ENCODE data around the gene FUOM. TPM values are rescaled to one million over a fixed set of nuclear protein-coding genes. Genes with fewer than 3 reads are reported as not detected.

FUOM gene, protein sequence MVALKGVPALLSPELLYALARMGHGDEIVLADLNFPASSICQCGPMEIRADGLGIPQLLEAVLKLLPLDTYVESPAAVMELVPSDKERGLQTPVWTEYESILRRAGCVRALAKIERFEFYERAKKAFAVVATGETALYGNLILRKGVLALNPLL
- 14.1 to 16.7 TPM (median 15.8 TPM) in 5 replicates for total RNA-seq (2022; extraction: Qiagen RNA extraction; ENCODE audit: low read depth)

DNA sequence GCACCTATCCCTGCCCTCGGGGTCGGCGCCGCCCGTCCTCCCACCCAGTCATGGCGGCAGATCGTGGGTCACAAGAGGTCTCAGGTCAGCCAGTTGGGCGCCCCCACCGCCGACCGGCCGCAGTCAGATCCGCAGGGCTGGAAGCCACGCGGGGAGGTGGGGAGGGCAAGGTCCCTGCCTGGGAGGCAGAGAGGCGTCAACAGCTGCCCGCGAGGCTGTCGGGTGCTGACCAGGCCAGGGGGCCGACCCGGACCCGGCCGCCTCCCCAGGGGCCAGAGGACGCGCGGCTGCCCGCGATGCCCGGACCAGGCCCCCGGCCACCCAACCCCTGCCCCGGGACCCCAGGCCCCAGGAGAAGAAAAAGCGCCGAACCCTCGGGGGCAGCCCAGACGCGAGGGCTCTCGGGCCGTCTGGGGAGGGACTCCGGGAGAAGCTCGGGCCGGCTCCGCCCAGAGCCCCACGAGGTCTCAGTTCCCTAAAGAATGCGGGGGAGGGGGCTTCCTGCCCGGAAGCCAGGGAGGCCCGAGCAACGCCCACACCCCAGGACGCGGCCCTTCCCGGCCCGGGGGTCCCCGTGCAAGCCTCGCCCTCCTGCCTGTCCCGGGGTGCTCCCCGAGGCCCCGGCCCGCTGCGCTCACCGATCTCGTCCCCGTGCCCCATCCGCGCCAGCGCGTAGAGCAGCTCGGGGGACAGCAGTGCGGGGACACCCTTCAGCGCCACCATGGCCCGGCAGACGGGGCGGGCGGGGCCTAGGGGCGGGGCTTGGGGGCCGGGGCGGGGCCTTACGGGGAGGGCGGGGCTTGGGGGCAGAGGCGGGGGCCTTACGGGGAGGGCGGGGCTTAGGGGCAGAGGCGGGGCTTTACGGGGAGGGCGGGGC, at the start of gene FUOM:
Gene FUOM (minus strand): TSS at position 735 of the 877 bp plus-strand sequence. CDS start 12 bp downstream, at position 723.

DNA sequence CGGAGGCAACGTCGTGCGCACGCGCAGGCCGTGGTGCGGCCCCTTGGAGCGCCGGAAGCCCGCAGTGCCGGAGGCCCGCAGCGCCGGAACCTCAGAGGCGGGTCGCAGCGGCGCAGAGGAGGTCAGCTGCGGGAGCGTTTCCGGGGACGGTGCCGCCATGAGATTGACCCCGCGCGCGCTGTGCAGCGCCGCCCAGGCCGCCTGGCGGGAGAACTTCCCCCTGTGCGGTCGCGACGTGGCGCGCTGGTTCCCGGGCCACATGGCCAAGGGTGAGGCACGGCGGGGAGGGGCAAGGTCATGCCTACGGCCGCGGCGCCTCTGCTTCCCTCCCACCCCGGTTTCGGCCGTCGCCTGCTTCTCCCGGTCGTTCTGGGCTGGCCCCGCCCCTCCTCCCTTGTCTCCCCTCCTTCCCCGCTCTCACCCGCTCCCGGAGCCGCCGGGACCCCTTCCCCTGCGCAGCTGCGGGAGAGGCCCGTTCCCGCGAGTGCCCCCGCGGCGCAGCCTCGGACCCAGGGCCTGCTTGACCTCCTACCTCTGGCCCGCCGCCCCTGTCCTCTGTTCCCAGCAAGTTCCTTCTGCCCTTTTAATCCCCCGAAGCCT, 36.3 kb upstream of the FUOM start, which contains the start of gene MTG1:
Gene MTG1 (plus strand): TSS at position 94 of the 600 bp plus-strand sequence. CDS start 64 bp downstream, at position 158.

DNA sequence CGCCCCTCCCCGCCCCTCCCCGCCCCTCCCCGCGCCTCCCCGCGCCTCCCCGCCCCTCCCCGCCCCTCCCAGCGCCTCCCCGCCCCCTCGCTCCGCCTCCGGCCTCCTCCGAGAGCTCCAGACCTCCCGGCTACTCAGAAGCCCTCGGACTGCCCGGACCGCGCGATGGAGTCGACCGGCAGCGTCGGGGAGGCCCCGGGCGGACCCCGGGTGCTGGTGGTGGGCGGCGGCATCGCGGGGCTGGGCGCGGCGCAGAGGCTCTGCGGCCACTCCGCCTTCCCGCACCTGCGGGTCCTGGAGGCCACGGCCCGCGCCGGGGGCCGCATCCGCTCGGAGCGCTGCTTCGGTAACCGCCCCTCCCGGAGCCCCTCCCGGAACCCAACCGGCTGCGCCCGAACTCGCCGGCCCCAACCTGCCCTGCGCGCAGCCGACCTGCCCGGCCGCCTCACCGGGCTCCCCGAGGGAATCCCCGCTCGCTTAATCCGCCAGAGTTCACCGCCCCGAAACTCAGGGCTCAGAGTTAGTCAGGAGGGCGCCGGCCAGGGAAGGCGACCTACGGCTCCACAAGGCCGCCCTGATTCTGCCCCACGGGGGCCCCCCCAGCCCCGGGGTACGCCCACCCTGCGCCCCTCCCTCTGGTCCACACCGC, 21.5 kb upstream of the FUOM start, which contains the start of gene PAOX:
Gene PAOX (plus strand): TSS at position 111 of the 649 bp plus-strand sequence. CDS start 55 bp downstream, at position 166.

DNA sequence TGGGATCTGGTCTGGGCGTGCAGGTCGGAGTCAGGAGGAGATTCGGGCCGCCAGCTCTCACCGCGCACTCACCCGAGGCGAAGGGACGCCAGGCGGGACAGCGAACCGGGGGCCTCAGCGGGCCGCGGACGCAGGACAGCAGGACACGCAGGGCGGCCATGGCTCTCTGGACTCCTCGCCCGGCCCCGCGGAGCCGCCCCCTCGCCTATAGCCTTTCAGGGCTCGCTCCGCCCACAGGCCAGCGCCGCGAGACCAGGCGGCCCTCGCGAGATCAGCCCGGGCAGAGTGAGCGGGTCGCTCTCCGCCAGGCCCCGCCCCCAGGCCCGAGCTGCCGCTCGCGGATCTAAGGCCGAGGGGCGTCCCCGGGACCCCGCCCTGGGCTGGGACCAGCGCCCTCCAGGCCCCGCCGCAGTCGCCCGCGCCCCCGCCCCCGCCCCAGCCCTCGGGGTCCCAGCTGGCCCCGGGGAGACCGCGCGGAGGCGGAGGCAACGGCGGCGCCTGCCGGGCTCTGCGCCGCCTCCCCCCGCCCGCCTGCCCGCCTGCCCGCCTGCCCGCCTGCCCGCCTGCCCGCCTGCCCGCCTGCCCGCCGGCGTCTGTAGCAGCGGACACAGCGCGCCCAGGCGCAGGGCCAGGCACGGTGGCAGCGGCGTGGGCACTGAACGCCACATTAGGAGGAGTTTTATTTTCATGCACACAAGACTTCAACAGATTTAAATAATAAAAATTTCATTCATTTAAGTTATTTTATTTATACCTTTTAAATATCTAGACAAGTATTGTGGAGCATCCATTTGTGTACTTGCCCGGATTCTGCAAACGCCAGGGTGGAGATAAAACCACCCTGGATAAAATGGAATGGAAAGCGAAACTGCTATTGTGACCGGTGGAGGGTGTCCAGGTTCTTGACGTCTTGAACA, 15.6 kb upstream of the FUOM start, which contains the start of gene ECHS1:
Gene ECHS1 (minus strand): TSS at position 181 of the 917 bp plus-strand sequence. CDS start 21 bp downstream, at position 160.

DNA sequence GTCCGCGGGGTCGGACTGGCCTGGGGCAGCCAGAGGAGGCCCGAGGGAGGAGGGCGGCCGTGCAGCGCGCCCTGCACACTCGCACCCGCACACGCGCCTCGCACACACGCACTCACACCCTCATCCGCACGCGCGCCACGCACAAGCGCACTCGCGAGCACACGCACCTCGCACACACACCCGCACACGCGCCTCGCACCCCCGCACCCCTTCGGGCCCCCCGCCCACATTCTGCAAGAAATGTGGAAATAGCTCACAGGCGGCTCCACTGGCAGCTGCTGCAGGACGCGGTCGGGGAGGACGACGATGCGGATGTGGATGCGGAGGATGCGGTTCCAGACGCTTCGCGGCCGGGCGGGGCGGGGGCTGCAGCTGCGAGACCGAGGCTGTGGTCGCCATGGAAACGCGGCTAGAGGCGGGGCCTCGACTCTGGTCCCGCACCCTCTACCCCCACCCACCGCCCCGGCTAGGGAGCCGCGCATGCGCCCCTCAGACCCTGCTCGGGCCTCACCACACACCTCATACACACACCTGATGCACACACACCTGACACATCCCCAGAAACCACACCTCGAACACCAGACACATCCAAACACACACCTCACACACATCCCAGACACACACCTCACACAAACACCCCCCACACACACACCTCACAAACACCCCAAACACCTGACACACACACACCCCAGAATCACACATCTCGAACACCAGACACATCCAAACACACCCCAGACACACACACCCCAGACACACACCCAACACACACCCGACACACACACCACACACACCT, 21.0 kb downstream of the FUOM start, which contains the start of gene CALY:
Gene CALY (minus strand): TSS at position 320 of the 793 bp plus-strand sequence. CDS start 7,907 bp downstream, outside the sequence.

DNA sequence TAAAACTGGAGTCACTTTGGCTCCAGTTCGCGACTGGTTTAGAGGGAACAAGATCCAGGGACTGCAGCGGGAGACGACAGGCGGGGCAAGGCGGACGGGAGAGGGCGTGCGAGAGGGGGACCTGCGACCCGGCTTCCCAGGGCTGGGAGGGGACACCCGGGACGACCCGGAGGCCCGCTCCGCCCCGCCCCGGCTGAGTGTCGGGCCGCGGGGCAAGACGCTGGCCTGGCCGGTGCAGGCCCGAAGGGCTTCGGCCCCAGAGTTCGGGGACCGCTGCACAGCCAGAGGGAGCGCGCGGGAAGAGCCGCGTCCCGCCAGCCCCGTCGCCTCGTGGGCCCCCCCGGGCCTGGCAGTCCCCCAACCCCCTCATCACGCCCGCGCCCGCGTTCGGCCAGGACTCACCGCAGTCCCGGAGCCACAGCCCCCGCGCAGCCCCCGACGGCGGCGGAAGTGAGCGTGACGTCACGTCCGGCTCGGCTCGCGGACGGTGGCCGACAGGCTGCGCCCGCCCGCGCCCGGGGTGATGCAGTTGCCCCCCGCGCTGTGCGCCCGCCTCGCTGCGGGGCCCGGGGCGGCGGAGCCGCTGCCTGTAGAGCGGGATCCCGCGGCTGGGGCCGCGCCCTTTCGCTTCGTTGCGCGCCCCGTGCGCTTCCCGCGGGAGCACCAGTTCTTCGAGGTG, 49.3 kb downstream of the FUOM start, which contains the start of the genes TUBGCP2 and ZNF511:
Gene TUBGCP2 (minus strand): TSS at position 452 of the 679 bp plus-strand sequence. CDS start 5,931 bp downstream, outside the sequence.
Gene ZNF511 (plus strand): TSS at position 494 of the 679 bp plus-strand sequence. CDS start 30 bp downstream, at position 524.

Other genes with a start within 250 kb of the FUOM start
- 0.61 to 2.0 TPM (median 1.1 TPM) in 5 replicates for gene KNDC1, start 197.8 kb downstream of the FUOM start, total RNA-seq (2022; extraction: Qiagen RNA extraction; ENCODE audit: low read depth)
- 0.12 TPM in 1 of 5 replicates, not detected in the others for gene UTF1, start 127.8 kb downstream of the FUOM start, total RNA-seq (2022; extraction: Qiagen RNA extraction; ENCODE audit: low read depth)
- gene VENTX, start 120.2 kb downstream of the FUOM start, total RNA-seq (2022; extraction: Qiagen RNA extraction; ENCODE audit: low read depth) = 0.05 TPM in 1 of 5 replicates, not detected in the others
- 2.4 to 4.5 TPM (median 3.8 TPM) in 5 replicates for gene ADAM8, start 81.2 kb downstream of the FUOM start, total RNA-seq (2022; extraction: Qiagen RNA extraction; ENCODE audit: low read depth)
- 31.7 to 47.6 TPM (median 43.1 TPM) in 5 replicates for gene TUBGCP2, start 49.1 kb downstream of the FUOM start, total RNA-seq (2022; extraction: Qiagen RNA extraction; ENCODE audit: low read depth)
- 57.9 to 86.6 TPM (median 68.6 TPM) in 5 replicates for gene ZNF511, start 49.1 kb downstream of the FUOM start, total RNA-seq (2022; extraction: Qiagen RNA extraction; ENCODE audit: low read depth)
- gene CALY, start 21.1 kb downstream of the FUOM start, total RNA-seq (2022; extraction: Qiagen RNA extraction; ENCODE audit: low read depth) = 0.46 to 0.95 TPM (median 0.69 TPM) in 5 replicates
- not detected in 5 replicates for gene PRAP1, start 10.6 kb downstream of the FUOM start, total RNA-seq (2022; extraction: Qiagen RNA extraction; ENCODE audit: low read depth)
- 134 to 161 TPM (median 147 TPM) in 5 replicates for gene ECHS1, start 15.3 kb upstream of the FUOM start, total RNA-seq (2022; extraction: Qiagen RNA extraction; ENCODE audit: low read depth)
- 1.4 to 2.1 TPM (median 1.8 TPM) in 5 replicates for gene PAOX, start 21.2 kb upstream of the FUOM start, total RNA-seq (2022; extraction: Qiagen RNA extraction; ENCODE audit: low read depth)
- 42.3 to 53.4 TPM (median 50.6 TPM) in 5 replicates for gene MTG1, start 36.1 kb upstream of the FUOM start, total RNA-seq (2022; extraction: Qiagen RNA extraction; ENCODE audit: low read depth)
- 0.18 to 0.47 TPM (median 0.25 TPM) in 5 replicates for gene SPRN, start 66.6 kb upstream of the FUOM start, total RNA-seq (2022; extraction: Qiagen RNA extraction; ENCODE audit: low read depth)
- 0.15 to 0.34 TPM (median 0.21 TPM) in 4 of 5 replicates, not detected in the other for gene SCART1, start 95.9 kb upstream of the FUOM start, total RNA-seq (2022; extraction: Qiagen RNA extraction; ENCODE audit: low read depth)
- 0.16 to 0.32 TPM (median 0.28 TPM) in 4 of 5 replicates, not detected in the other for gene CYP2E1, start 169.3 kb upstream of the FUOM start, total RNA-seq (2022; extraction: Qiagen RNA extraction; ENCODE audit: low read depth)
- not detected in 5 replicates for gene SYCE1, start 207.6 kb upstream of the FUOM start, total RNA-seq (2022; extraction: Qiagen RNA extraction; ENCODE audit: low read depth)